GM19452 (cell line): ENCODE results near the gene CHRNA4.
"Not testable (repeated sequence)": the region's sequence is repeated elsewhere in the genome, so short reads cannot be mapped to it uniquely, and the experiment has no call there.

Source experiments
- ATAC-seq: cut with Tn5 transposase; IDR thresholded peaks from one replicate; pipeline ENCODE4 v1.9.1; 2021; ENCODE audit not compliant: unreplicated experiment

The CHRNA4 gene

GRCh38 chr20:63397946-63398450 is 36.8 kb upstream of the CHRNA4 start:
- no peak for ATAC-seq

GRCh38 chr20:63397155-63397843 is 36.1 kb upstream of the CHRNA4 start:
- no peak for ATAC-seq

GRCh38 chr20:63396300-63396699 is 35.2 kb upstream of the CHRNA4 start:
- no peak for ATAC-seq

- no peak for ATAC-seq
Measured at GRCh38 chr20:63395723-63396122, 34.6 kb upstream of the CHRNA4 start.

GRCh38 chr20:63394920-63395455 is 33.8 kb upstream of the CHRNA4 start:
- ATAC-seq: no peak

- no peak for ATAC-seq
Measured at GRCh38 chr20:63394069-63394919, 33.1 kb upstream of the CHRNA4 start.

- no peak for ATAC-seq
Measured at GRCh38 chr20:63393566-63393965, 32.4 kb upstream of the CHRNA4 start.

- no peak for ATAC-seq
Measured at GRCh38 chr20:63392465-63393365, 31.6 kb upstream of the CHRNA4 start.

- no peak for ATAC-seq
Measured at GRCh38 chr20:63387917-63388316, 26.8 kb upstream of the CHRNA4 start.

- ATAC-seq: no peak
Measured at GRCh38 chr20:63387393-63387792, 26.2 kb upstream of the CHRNA4 start.

GRCh38 chr20:63386491-63386890 is 25.3 kb upstream of the CHRNA4 start:
- no peak for ATAC-seq

GRCh38 chr20:63385819-63386218 is 24.7 kb upstream of the CHRNA4 start:
- no peak for ATAC-seq

- ATAC-seq: no peak
Measured at GRCh38 chr20:63384336-63384735, 23.2 kb upstream of the CHRNA4 start.

- no peak for ATAC-seq
Measured at GRCh38 chr20:63383556-63383955, 22.4 kb upstream of the CHRNA4 start.

- no peak for ATAC-seq
Measured at GRCh38 chr20:63382551-63383300, 21.6 kb upstream of the CHRNA4 start.

GRCh38 chr20:63381781-63382431 is 20.8 kb upstream of the CHRNA4 start:
- no peak for ATAC-seq

- ATAC-seq: no peak
Measured at GRCh38 chr20:63380346-63380870, 19.3 kb upstream of the CHRNA4 start.

- not testable (repeated sequence) for ATAC-seq
Measured at GRCh38 chr20:63379872-63380271, 18.7 kb upstream of the CHRNA4 start.

- ATAC-seq: no peak
Measured at GRCh38 chr20:63379296-63379695, 18.1 kb upstream of the CHRNA4 start.
